Fibroblast of the conjunctiva (primary cell): ENCODE measurements around the gene PTPRM.

Experiments
- DNase-seq: peaks from one replicate; pipeline ENCODE4 v3.0.0-alpha.2; 2010; ENCODE audit warnings: low read depth

Gene PTPRM

DNA sequence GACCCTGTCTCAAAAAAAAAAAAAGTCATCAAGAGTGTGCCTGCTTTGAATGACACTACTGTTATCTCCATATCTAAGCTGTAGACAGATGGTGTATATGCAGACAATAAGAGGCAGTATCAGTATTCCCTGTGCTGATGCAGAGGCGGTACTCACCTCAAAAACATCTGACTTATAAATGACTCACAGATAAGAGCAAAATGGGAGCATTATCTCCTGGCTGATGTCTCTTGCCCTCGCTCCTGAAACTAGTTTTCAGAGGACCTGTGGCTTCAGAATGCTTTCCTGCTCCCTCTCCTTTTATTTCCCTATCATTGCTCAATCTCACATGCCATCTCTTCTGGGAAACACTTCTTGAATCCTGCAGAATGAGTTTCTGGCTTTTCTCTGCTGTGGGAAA, 289.6 kb downstream of the PTPRM start:
- no peak for DNase-seq

DNA sequence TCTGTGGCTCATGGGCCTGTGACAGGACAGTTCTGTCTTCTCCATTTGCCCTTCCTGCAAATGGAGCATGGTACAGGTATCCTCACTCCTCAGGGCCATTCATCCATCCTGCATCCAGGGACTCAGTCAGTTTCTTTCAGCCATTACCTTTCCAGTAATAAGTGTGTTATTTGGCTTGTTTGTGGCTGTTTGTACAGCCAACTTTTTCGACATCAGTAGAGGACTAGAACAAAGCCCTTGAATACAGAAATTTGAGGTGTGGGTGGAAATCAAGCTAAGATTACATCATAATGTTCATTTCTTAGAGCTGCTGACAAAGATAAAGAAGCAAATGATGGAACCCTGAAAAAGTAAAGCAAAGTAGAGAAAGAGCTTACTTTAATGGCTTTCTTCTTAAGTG, 290.4 kb downstream of the PTPRM start:
- DNase-seq, result no peak

DNA sequence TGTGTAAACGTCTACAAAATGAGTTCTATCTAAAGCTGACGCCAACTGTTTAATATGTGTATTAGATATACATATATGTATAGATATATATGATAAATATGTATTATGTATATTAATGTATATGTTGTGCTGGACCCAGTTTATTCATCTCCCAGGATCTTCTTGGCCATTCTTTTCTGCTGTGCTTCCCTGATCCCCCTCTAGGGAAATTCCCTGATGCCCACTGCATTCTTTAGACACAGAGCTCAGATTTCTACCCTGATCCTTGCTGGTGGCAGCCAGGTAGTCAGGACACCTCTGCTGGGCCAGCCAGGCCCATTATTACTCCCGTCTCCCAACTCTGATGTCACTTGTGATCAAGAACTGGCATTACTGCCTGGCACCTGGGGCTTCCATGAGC, 292.0 kb downstream of the PTPRM start:
- no peak for DNase-seq

DNA sequence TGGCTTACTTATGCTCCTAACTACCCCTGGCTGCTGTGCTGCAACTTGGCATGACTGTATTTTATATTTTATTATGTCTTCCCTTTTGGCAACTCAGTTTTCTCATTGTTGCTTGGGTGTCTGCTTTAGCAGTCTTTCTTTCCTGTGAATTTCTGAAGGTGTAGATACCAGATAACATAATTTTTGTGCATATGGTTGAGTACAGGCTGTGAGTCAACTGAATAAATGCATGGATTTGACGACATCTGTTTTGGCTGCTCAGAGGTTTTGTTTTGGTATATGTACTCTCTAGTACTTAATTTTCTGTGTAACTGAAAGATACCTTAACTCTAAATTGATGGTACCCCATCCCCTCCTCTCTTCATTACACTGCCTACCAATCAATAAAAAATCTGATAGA, 303.1 kb downstream of the PTPRM start:
- no peak for DNase-seq

DNA sequence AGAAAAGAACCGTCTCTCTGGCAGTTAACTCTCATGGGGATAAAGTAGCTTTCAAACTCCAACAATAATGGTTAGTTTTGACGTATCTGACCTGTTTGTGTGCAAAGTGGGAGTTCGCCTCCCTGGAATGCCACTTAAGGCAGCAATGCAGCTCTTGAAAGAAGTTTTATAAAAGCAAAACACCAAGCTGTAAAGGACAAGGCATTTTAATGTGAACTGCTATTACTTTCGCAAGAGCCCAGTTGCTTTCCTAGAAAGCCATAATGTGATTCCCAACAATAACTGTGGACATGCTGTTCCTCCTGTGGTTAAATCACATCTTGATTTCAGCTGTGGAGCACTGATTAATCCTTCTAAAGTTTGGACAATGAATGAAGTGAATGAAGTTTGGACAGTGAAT, 303.7 kb downstream of the PTPRM start:
- no peak for DNase-seq

DNA sequence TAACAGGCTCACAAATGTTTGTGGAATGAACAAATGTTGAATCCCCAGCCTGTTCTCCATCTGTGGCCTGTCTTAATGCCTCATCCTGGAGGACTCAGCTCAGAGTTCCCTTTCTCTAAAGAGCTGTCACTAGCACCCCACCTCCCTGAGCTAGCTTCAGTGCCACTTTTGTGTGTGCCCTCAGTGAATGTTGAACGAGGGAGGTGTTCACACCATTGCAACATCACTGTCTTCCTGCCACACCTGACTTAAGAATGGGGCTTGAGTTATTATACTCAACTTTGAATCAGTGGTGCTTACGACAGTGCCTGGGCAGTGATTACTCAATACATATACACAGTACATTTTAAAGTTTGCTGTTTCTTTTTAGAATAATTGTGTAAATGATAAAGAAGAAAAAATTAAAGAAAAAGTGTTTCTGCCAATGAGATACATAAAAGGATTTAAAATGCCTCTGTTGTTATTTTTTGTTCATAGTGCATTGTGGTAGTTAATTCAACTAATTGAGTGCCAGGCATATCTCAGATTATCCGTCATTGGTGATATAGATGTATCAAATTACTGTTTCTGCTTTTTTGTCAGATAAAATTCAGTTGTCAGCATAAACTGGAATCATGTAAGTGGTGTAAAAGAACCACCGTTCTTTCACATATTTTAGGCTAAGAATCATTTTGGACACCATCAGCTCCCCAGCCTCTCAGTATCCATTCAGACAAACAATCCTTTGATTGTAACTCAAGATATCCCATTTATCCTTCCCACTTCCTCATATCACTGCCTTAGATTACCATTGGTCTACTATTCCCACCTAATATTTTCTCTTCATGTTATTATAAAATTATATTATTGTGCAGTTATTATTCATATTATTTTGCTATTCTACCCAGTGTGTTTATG, 304.7 kb downstream of the PTPRM start:
- no peak for DNase-seq

DNA sequence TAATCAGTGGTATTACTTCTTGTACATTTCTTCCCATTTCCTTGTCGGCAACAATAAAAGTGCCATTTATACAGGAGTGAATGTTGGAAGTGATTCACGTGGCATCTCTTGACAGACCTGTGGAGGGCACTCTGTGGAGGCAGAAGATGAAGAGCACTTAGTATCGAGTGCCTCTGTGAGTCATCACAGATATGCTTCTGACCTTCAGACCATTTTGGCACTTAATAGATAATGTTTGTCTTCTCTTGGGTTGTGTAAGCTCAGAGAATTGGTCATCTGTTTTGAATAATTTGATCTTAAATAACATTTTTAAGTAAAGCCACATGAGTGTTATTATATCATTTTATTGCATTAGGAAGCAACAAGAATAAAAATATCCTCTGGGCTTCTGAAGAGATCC, 305.5 kb downstream of the PTPRM start:
- DNase-seq, result peak; percentile 80

DNA sequence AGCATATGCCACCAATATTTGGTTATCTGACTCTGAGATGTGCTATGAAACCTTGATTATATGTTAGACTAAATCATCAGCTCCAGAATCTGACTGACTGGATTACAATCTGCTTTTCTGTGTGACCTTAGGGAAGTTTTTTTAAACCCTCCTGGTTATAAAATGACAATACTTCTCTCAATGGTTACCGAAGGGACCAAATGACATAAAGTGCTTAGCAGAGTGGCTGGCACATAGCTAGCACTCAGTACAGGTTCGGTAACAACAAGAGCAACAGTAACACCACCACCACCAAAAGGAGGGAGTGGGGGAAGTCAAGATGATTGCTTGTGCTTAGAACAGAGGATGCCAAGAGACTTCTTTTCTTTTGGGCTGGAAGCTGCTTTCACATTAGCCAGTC, 306.2 kb downstream of the PTPRM start:
- no peak for DNase-seq

DNA sequence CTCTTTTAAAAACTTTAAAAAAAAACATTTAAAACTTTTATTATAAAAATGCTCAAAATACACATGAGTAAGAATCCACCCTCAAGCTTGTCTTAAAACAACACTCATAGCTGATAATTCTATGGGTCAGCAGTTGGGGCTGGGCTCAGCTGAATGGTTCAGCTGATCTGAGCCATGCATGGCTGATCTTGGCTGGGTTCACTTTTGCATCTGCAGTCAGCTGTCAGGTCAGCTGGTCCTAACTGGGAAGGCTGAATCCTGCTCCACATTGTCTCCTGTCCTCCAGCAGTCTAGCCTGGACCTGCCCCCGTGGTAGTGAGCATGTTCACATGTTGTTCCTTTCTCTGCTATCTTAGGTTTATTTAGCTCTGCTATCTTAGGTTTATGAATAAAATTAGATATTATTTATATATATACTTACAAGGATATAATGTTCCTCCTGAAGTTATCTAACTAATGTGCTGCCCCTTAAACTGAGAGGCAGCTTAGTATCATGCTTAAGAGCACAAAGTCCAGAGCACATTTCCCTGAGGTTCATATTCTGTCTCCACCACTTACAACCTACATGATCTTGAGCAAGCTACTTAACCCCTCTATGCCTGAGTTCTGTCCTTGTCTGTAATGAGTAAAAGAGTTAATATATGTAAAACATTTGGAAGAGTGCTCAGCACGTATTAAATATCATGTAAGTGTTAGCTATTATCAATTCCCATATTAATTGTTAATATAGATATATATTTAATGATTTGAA, 309.4 kb downstream of the PTPRM start:
- DNase-seq, result no peak

DNA sequence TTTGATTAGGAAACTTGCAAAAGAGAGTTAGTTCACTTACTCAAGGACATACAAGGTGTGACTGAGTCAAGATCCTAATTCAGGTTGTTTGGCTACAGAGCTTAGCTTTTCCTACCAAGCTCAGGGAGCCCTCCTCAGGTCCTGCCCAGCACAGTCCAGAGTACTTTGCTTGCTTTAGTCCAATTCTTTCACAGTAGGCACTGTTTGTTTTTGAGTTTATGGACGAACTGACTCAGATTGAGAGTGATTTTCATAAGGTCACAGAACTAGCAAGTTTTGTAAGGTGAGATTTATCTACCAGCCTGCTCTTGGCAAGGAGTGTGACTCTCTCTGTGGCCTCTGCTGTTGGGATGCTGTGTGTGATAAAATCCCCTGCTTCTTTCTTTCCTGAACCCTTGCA, 310.5 kb downstream of the PTPRM start:
- no peak for DNase-seq

DNA sequence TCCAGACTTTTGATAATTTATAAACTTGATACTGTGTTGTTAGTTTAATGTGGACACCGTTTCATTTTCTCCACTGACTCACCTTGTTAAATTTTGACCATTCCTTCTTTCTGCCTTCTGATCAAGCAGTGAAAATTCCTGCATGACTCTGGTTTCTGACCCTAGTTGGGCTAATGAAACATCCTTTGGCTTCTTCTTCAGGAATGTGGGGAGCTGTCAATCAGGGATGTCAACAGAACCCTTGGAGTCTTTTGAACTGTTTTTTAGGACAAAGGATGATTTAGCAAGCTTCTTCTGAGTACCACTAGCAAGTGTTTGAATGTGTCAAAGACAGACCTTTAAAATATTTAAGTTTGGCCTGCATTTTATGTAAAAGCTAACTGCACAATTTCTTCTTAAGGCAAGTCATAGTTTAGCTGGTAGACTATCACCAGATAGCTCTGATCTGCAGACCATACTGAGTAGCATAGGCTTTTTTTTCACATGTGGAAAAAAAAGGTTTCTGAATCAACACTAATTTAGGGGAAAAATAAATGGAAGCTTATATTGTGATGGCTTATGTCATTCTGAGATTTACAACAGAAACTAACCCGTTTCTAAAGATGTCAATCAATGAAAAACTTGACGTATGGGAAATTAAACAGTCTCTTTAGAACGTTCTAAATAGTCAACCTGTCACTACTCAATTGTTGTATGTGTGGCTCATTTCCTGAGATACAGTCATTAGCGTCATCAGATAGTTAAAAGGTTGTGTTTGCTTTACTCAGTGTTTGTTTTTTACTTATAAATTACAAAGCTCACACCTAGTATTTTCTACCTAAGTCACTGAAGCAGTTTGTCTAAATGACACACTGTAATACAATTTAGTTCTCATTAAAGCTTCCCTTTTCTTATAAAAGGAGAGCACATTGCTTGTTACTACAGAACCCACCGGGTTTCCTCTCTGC, 311.4 kb downstream of the PTPRM start:
- DNase-seq, result no peak

DNA sequence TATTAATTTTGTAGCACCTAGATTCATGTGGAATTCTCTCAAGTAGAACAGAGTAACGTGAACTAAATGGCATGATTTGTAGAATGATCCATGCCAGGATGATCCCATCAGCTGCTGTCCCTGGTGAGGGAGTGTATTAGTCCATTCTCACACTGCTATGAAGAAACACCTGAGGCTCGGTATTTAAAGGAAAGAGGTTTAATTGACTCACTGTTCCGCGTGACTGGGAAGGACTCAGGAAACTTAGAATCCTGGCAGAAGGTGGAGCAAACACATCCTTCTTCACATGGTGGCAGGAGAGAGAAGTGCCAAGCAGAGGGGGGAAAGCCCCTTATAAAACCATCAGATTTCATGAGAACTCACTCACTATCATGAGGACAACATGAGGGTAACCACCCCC, 312.6 kb downstream of the PTPRM start:
- DNase-seq, result no peak

DNA sequence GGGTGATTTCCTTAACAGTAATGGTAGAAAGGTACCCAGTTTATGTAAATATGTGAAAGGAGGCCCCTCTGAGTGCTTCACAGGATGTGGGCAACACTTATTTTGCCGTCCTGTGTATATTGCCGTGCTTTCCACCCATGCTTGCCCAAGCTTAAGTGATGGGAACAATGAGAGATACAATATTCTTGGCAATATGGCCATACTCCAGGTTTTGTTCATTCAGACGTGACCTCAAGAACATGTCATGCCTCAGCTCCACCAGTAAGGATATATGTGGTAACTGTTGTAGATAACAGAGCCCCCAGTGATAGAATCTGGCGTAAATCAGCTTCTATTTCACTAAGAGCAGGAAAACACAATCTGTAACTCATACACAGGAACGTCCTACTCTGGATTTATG, 318.7 kb downstream of the PTPRM start:
- no peak for DNase-seq

DNA sequence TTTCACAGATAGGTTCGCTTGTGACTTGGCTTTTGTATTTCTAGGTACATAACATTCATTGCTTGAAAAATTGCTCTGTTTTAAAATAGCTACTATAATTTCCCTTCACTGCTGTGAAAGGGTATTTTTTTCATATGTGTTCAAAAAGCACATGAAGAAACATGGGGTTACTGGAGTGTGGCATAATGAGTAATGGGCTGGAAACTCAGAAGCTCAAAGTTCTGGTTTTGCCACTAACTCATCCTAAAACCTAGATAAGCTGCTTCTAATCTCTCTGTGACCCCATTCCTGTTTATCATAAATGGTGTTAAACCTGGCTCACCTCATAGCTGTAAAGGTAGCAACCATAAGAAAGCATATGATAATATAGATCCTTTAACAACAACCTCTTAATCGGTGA, 319.3 kb downstream of the PTPRM start:
- no peak for DNase-seq

DNA sequence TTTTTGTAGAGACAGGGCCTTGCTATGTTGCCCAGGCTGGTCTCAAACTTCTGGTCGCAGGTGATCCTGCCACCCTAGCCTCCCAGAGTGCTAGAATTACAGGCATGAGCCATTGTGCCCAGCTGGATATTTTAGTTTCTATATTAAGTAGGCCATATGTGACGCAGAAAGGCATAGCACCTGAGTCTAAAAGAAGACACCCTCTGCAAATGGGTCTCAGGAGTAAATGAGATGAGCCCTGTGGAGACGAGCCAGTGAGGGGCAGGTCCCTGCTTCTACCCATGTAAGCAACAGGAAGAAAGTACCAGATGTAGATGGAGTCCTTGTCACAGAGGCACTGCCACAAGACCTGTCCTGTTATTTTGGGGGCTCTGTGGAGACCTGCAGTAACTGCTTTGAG, 322.4 kb downstream of the PTPRM start:
- no peak for DNase-seq

DNA sequence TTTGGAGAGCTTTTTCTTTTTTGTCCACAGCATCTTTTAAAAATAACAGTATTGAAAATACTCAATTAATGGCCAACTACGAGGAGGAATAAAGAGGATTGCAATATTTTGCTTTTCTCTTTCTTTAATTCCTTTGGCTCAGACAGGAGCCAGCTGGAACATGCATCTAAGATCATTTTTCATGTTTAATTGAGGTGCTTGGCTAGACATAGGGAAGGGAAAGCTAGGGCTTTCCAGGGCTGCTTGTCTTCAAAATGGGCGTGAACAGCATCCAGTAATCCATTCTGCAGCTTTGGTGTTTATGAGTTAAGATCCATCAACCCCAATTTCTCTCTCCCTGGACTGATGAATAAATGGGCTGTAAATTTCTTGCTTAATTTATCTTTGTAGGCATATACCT, 323.0 kb downstream of the PTPRM start:
- DNase-seq, result no peak

DNA sequence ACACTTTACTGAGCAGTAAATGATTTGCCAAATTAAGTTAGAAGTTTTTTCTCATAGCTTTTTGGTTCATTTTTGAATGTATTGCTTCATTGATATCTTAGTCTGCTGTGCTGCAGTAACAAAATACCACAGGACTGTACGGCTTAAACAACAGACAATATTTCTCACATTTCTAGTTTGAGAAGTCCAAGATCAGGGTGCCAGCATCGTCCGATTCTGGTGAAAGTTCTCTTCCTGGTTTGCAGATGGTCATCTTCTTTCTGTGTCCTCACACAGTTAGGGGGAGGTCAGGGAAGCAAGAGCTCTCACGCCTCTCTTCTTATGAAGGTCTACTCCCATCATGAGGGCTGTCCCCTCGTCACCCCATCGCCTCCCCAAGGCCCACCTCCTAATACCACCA, 325.4 kb downstream of the PTPRM start:
- DNase-seq, result no peak

DNA sequence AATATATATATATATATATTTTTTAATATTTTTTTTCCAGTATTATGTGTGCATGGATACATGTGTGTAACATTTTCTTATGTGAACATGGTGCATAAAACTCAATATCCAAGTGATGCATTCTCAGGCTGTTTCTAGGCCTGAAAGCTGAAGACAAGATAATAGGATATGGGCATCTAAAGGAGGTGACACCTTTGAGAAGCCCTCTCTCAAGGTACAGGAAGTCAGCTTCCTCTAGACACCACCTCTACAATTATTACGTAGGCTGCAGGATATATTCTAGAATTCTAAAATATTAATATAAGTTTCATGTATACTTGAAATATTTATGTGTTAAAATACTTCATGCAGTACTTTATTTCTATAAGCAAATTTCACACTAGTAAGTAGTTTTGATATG, 327.5 kb downstream of the PTPRM start:
- DNase-seq, result no peak

DNA sequence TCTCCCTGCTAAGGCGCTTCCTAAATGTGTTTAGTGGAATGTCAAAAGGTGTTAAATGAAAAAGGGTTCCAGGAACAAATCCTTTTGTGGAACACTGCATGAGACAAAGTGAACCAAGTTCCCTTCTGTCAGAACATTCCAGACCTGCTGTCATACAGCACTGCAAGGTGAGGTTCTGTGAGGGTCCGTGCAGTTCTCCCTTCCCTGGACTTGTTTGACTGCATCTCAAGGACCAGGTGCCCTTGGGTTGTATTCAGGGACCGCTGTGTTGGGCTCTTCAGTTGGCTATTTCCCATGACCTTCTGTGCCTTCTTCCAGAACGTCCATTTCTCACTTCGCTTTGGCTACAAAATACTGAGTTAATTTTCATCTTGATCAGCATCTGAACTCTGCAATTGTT, 328.2 kb downstream of the PTPRM start:
- no peak for DNase-seq

DNA sequence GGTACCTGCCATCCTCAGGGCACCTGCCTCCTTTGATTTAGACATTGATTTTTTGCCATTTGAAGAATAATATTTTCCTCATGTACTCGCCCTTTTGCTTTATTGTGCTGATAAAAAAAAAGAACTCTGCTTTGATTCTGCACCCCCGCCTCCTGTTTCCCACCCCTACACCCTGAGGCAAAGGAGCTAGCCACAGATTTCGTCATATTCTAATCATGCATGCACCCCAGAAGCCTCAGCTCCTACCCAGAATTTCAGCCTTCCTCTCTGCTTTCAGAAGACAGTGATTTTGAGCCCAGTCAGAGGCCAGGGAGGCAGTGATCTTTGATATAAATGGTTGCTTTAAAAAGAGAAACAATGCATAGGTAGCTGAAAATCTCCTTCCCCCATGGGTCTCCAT, 329.0 kb downstream of the PTPRM start:
- no peak for DNase-seq

DNA sequence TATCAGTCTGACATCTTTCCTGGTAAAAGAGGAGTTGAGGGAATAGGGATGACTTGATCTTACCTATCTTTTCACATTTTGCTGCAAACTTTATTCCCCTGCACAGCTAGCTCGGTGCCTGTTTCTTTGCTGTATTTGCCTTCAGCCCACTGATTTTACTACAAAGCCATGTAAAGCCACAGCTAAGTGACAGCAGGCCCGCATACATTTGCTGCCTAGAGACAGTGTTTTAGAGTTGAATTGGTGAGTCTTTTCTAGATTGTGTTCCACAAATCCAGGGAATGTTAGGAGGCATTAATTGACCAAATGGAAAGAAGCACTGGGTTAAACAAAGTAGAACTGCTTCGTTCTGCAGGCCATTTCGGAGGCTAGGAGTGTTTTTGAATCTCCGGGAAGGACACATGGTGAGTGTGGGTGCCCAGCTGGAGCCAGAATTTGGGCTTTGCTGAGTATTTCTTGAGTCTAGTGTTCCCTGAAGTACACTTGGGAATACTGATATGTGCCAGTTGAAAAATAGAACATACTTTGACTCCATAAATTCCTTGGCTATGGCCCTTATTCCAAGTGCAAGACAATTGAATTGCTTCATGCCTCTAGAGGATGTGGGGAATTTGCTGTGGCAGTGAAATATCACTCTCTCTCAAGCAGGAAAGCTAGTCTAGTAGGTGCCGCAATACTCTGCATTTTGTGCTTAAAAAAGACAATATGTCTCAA, 329.8 kb downstream of the PTPRM start:
- no peak for DNase-seq

DNA sequence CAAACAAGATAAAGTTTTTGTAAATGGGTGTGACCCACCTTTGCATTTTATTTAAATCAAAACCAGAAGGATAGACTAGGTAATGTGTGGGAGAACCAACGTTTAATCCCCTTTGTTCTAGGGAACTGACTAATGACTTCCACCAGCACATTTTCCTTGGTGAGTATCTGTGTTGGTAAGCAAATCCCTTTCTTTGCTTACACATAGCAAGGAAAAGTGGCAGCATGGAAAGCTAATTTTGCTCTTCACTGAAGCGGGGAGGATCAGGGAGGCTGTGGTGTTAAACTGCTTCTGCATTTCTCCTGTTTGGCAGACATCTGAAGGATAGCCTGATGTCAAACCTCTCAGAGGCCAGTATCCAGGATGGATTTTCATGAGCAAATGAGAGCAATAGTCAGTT, 331.1 kb downstream of the PTPRM start:
- no peak for DNase-seq
